ENCODE measurements around the gene TNRC6A. TPM values are rescaled to one million over a fixed set of nuclear protein-coding genes. Genes with fewer than 3 reads are reported as not detected.

Gene TNRC6A
- total and polyA plus RNA-seq, 2 of the 13 experiments (the other 11 are each of a cell fraction or from before 2014, with no cell fraction given), result 30.9 to 43.6 TPM

DNA sequence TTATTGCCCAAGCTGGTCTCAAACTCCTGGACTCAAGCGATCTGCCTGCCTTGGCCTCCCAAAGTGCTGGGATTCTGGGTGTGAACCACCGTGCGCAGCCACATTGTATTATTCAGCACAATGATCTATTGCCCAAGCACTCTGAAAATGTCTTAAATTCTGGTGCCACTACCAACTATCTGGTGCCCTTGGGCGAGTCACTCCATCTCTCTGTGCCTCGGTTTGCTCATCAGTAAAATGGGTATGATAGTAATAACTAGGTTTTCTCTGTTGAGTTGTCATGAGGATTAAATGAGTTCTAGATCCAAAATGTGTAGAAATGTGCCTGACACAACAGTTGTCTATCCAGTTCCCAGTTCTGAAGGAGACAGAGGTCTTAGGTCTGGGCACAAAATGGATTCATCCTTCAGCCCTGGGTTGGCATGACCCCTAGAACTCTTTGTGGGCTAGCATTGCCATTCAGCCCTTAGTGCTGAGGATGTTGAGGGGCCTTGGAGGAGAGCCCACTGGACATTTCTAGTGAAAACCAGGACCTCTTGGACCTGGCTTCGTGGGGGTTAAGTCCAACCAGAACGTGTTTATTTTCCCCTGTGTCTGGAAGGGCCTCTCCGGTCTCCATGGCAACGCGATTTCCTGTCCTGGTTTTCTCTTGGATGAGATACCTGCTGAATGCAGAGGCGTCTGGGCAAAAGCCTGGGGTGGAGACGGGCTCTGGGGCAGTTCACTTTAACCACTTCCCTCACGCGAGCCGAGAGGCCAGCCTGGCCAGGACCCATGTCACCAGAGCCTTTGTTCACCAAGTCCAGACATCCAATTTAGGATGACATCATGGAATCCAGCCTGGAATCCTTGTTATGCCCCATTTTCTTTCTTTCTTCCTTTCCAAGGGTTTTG lies 43.7 kb upstream of the TNRC6A start (continued):
- TF ChIP-seq ZNF670 (CRISPR knock-in tag; IDR thresholded peaks at IDR 0.05; ENCODE audit: borderline replicate concordance), result peak; percentile 85; the same call in 1 of the 2 replicates
- peak; percentile 56; the same call in 1 of the 2 replicates for TF ChIP-seq ZNF350 (CRISPR knock-in tag; IDR thresholded peaks at IDR 0.05; ENCODE audit: borderline replicate concordance, low read depth)
- TF ChIP-seq, protein P1, sequence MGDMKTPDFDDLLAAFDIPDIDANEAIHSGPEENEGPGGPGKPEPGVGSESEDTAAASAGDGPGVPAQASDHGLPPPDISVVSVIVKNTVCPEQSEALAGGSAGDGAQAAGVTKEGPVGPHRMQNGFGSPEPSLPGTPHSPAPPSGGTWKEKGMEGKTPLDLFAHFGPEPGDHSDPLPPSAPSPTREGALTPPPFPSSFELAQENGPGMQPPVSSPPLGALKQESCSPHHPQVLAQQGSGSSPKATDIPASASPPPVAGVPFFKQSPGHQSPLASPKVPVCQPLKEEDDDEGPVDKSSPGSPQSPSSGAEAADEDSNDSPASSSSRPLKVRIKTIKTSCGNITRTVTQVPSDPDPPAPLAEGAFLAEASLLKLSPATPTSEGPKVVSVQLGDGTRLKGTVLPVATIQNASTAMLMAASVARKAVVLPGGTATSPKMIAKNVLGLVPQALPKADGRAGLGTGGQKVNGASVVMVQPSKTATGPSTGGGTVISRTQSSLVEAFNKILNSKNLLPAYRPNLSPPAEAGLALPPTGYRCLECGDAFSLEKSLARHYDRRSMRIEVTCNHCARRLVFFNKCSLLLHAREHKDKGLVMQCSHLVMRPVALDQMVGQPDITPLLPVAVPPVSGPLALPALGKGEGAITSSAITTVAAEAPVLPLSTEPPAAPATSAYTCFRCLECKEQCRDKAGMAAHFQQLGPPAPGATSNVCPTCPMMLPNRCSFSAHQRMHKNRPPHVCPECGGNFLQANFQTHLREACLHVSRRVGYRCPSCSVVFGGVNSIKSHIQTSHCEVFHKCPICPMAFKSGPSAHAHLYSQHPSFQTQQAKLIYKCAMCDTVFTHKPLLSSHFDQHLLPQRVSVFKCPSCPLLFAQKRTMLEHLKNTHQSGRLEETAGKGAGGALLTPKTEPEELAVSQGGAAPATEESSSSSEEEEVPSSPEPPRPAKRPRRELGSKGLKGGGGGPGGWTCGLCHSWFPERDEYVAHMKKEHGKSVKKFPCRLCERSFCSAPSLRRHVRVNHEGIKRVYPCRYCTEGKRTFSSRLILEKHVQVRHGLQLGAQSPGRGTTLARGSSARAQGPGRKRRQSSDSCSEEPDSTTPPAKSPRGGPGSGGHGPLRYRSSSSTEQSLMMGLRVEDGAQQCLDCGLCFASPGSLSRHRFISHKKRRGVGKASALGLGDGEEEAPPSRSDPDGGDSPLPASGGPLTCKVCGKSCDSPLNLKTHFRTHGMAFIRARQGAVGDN (CRISPR knock-in tag; IDR thresholded peaks at IDR 0.05), result peak; percentile 49
- peak; percentile 71 for TF ChIP-seq ADNP (CRISPR knock-in tag; IDR thresholded peaks at IDR 0.05)
- TF ChIP-seq ASH2L (IDR thresholded peaks at IDR 0.05; ENCODE audit: insufficient read length, low read depth, low read length), result peak; percentile 70
- peak; percentile 54 for TF ChIP-seq SALL1 (CRISPR knock-in tag; IDR thresholded peaks at IDR 0.05)
- TF ChIP-seq ZNF160 (CRISPR knock-in tag; IDR thresholded peaks at IDR 0.05), result no peak
- no peak for TF ChIP-seq ELF3 (CRISPR knock-in tag; IDR thresholded peaks at IDR 0.05)
- peak; percentile 47 for TF ChIP-seq XRCC5 (optimal IDR thresholded peaks at IDR 0.05; ENCODE audit: low read length)
- TF ChIP-seq, protein P2, sequence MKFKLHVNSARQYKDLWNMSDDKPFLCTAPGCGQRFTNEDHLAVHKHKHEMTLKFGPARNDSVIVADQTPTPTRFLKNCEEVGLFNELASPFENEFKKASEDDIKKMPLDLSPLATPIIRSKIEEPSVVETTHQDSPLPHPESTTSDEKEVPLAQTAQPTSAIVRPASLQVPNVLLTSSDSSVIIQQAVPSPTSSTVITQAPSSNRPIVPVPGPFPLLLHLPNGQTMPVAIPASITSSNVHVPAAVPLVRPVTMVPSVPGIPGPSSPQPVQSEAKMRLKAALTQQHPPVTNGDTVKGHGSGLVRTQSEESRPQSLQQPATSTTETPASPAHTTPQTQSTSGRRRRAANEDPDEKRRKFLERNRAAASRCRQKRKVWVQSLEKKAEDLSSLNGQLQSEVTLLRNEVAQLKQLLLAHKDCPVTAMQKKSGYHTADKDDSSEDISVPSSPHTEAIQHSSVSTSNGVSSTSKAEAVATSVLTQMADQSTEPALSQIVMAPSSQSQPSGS (CRISPR knock-in tag; IDR thresholded peaks at IDR 0.05), result 0 out of 2 replicates have a peak, but pooled peaks have one; percentile 33
- TF ChIP-seq HOXA3 (CRISPR knock-in tag; IDR thresholded peaks at IDR 0.05), result no peak
- no peak for TF ChIP-seq MLXIP (CRISPR knock-in tag; IDR thresholded peaks at IDR 0.05; ENCODE audit: borderline replicate concordance)
- no peak for TF ChIP-seq NR0B2 (CRISPR knock-in tag; IDR thresholded peaks at IDR 0.05)
- 0 out of 2 replicates have a peak, but pooled peaks have one; percentile 14 for TF ChIP-seq ZNF772 (CRISPR knock-in tag; IDR thresholded peaks at IDR 0.05)
- TF ChIP-seq RFX5 (IDR thresholded peaks at IDR 0.05; ENCODE audit: low read depth, low read length), result 0 out of 2 replicates have a peak, but pooled peaks have one; percentile 11
- no peak for TF ChIP-seq ZBTB37 (CRISPR knock-in tag; IDR thresholded peaks at IDR 0.05)
- TF ChIP-seq CBFB (CRISPR knock-in tag; IDR thresholded peaks at IDR 0.05), result no peak
- TF ChIP-seq MEIS2 (CRISPR knock-in tag; IDR thresholded peaks at IDR 0.05), result peak; percentile 1; the same call in 1 of the 2 replicates
